Mesothelial cell of epicardium (in vitro differentiated cells): ENCODE results near the gene C11orf42. TPM values are rescaled to one million over a fixed set of nuclear protein-coding genes. Genes with fewer than 3 reads are reported as not detected.

Source experiments
- DNase-seq, 2 experiments: peaks; one replicate each; pipeline ENCODE4 v3.0.0; 2021; ENCODE audit warnings: low spot score in 2 of 2; ENCODE audit not compliant: unreplicated experiment in 2 of 2
- H3K27ac Mint-ChIP-seq: 2 replicates; pipeline ENCODE4 v1.8.0; 2021; ENCODE audit warnings: mixed read lengths
- H3K27me3 Mint-ChIP-seq: 2 replicates; pipeline ENCODE4 v1.8.0; 2021; ENCODE audit warnings: low read depth, mixed read lengths
- H3K36me3 Mint-ChIP-seq: 2 replicates; pipeline ENCODE4 v1.8.0; 2021; ENCODE audit warnings: mixed read lengths
- H3K4me1 Mint-ChIP-seq: 2 replicates; pipeline ENCODE4 v1.8.0; 2021; ENCODE audit warnings: mixed read lengths
- H3K4me3 Mint-ChIP-seq: 2 replicates; pipeline ENCODE4 v1.8.0; 2021; ENCODE audit warnings: mild to moderate bottlenecking, moderate library complexity, mixed read lengths
- H3K9me3 Mint-ChIP-seq: 2 replicates; pipeline ENCODE4 v1.8.0; 2021; ENCODE audit warnings: mixed read lengths
- CTCF ChIP-seq: fragments of 200-600 bp; sonication (generic); IDR thresholded peaks from one replicate; pipeline ENCODE4 v1.5.0; 2021; ENCODE audit warnings: antibody characterized with exemption; ENCODE audit not compliant: unreplicated experiment
- total RNA-seq: library from RNA; stranded (reverse); gene quantifications from 3 replicates; pipeline ENCODE4 v1.2.1, GENCODE V29; 2021

The C11orf42 gene
- total RNA-seq, 1 donor from 2014 or later, result not detected

- no peak overlapping the region for H3K27ac Mint-ChIP-seq
- H3K27me3 Mint-ChIP-seq, result peaks cover 2% of the 10 kb centered on the region
- no peaks in the 10 kb centered on the region for H3K4me1 Mint-ChIP-seq
- no peaks in the 10 kb centered on the region for H3K36me3 Mint-ChIP-seq
- no peak overlapping the region for H3K4me3 Mint-ChIP-seq
- H3K9me3 Mint-ChIP-seq, result no peaks in the 10 kb centered on the region
- DNase-seq, result no peak
- no peak for TF ChIP-seq CTCF
These were observed 11.2 kb upstream of the C11orf42 start for GRCh38 chr11:6194065-6194581.

DNA sequence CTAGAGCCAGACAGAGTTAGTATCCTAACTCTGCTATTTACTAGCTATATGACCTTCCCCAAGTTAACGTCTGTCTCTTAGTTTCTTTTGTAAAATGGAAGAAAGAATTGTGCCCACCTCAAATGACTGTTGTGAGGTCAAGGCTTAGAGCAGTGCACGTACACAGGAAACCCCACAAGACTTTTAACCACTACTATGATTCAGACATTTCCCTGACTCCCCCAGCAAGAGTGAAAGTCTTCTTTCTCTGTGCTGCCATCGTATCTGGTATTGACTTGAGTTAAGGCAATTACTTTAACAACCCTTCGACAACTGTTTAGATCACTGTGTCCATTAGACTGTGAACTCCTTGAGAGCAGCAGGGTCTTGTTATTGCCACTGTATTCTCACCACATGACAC lies 9.0 kb upstream of the C11orf42 start:
- H3K27me3 Mint-ChIP-seq, result peaks cover 2% of the 10 kb centered on the region
- no peaks in the 10 kb centered on the region for H3K36me3 Mint-ChIP-seq
- no peak overlapping the region for H3K4me3 Mint-ChIP-seq
- no peaks in the 10 kb centered on the region for H3K4me1 Mint-ChIP-seq
- H3K9me3 Mint-ChIP-seq, result no peaks in the 10 kb centered on the region
- H3K27ac Mint-ChIP-seq, result no peak overlapping the region
- DNase-seq, result no peak
- TF ChIP-seq CTCF, result no peak

GRCh38 chr11:6197466-6198200 lies 7.7 kb upstream of the C11orf42 start:
- H3K27me3 Mint-ChIP-seq, result peaks cover 2% of the 10 kb centered on the region
- peaks cover 3% of the 10 kb centered on the region for H3K36me3 Mint-ChIP-seq
- no peaks in the 10 kb centered on the region for H3K4me1 Mint-ChIP-seq
- no peak for TF ChIP-seq CTCF
- H3K4me3 Mint-ChIP-seq, result no peak overlapping the region
- no peaks in the 10 kb centered on the region for H3K9me3 Mint-ChIP-seq
- no peak overlapping the region for H3K27ac Mint-ChIP-seq
- DNase-seq, result no peak

DNA sequence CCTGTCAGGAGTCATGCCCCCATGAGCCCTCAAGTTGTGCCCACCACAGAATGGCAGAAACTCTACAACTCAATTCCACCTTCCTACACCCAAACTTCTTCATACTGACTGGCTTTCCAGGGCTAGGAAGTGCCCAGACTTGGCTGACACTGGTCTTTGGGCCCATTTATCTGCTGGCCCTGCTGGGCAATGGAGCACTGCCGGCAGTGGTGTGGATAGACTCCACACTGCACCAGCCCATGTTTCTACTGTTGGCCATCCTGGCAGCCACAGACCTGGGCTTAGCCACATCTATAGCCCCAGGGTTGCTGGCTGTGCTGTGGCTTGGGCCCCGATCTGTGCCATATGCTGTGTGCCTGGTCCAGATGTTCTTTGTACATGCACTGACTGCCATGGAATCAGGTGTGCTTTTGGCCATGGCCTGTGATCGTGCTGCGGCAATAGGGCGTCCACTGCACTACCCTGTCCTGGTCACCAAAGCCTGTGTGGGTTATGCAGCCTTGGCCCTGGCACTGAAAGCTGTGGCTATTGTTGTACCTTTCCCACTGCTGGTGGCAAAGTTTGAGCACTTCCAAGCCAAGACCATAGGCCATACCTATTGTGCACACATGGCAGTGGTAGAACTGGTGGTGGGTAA lies 6.1 kb upstream of the C11orf42 start, which contains the start of gene OR52W1:
TSS of gene OR52W1 (plus strand) at position 51 of the 637 bp plus-strand sequence. CDS start at position 51, 0 bp downstream.
- Mint-ChIP-seq H3K4me1 (no peaks in the 10 kb centered on the region), H3K27ac (no peak within 1 kb of the TSS), H3K27me3 (peaks cover 2% of the 10 kb centered on the region), H3K36me3 (peaks cover 3% of the 10 kb centered on the region), H3K9me3 (no peaks in the 10 kb centered on the region), H3K4me3 (no peak within 1 kb of the TSS)
- no peak for TF ChIP-seq CTCF
- DNase-seq, result no peak

GRCh38 chr11:6200975-6201374 lies 4.4 kb upstream of the C11orf42 start:
- Mint-ChIP-seq H3K4me1 (no peaks in the 10 kb centered on the region), H3K9me3 (no peaks in the 10 kb centered on the region), H3K27me3 (peaks cover 2% of the 10 kb centered on the region), H3K4me3 (no peak overlapping the region), H3K36me3 (peaks cover 3% of the 10 kb centered on the region), H3K27ac (no peak overlapping the region)
- no peak for DNase-seq
- TF ChIP-seq CTCF, result no peak
